A549 (cell line): Measurements from ENCODE around the gene PTGR2.

Experiments used
- EP300 ChIP-seq, 2 experiments: fragments of >200 bp; sonication (Bioruptor Twin); formaldehyde crosslinking; IDR thresholded peaks; 2 replicates in 1 of 2; 3 replicates in 1 of 2; pipeline ENCODE4 v1.6.1; 2016 to 2017
- NPAS2 ChIP-seq: fragments of 250-450 bp; sonication (Bioruptor Pico); IDR thresholded peaks from 2 replicates; pipeline ENCODE4 v1.8.0; 2022; ENCODE audit warnings: mild to moderate bottlenecking, moderate library complexity, borderline replicate concordance
- POLR2A ChIP-seq: IDR thresholded peaks from 2 replicates; pipeline ENCODE4 v1.6.1; 2012; ENCODE audit warnings: mild to moderate bottlenecking, low read length
- TF ChIP-seq, protein P1 (sequence below): fragments of 250-450 bp; sonication (Bioruptor Pico); IDR thresholded peaks from 2 replicates; pipeline ENCODE4 v1.5.0; 2021; ENCODE audit warnings: mild to moderate bottlenecking, moderate library complexity, borderline replicate concordance

DNA sequence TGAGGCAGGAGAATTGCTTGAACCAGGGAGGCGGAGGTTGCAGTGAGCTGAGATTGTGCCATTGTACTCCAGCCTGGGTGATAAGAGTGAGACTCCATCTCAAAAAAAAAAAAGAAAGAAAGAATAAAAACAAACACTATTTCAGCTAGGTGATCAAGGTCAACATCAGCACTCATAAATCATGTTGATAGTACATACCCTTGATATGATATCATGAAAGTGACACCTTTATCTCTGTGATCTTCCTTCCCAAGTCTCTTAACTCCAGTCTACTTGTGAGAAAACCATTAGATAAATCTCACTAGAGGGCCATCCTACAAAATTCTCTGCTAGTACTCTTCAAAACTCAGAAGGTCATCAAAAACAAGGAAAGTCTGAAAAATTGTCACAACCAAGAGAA lies 44.2 kb upstream of the PTGR2 start:
- TF ChIP-seq NPAS2 (CRISPR knock-in tag) = no peak
- TF ChIP-seq, protein P1, sequence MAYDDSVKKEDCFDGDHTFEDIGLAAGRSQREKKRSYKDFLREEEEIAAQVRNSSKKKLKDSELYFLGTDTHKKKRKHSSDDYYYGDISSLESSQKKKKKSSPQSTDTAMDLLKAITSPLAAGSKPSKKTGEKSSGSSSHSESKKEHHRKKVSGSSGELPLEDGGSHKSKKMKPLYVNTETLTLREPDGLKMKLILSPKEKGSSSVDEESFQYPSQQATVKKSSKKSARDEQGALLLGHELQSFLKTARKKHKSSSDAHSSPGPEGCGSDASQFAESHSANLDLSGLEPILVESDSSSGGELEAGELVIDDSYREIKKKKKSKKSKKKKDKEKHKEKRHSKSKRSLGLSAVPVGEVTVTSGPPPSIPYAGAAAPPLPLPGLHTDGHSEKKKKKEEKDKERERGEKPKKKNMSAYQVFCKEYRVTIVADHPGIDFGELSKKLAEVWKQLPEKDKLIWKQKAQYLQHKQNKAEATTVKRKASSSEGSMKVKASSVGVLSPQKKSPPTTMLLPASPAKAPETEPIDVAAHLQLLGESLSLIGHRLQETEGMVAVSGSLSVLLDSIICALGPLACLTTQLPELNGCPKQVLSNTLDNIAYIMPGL (CRISPR knock-in tag) = no peak
- TF ChIP-seq POLR2A = no peak
- TF ChIP-seq EP300 (IDR thresholded peaks at IDR 0.05) = no peak
